SIG-M5 treated with dmso at 0.1 percent for 504 hours (cell line): ENCODE results near the gene DGKB.

Experiments used
- DNase-seq: peaks from one replicate; lab custom pipeline; 2025; ENCODE audit not compliant: unreplicated experiment; lab: John Stamatoyannopoulos, UW

The DGKB gene

GRCh38 chr7:14761510-14762296 lies 140.8 kb downstream of the DGKB start:
- no peak for DNase-seq

DNA sequence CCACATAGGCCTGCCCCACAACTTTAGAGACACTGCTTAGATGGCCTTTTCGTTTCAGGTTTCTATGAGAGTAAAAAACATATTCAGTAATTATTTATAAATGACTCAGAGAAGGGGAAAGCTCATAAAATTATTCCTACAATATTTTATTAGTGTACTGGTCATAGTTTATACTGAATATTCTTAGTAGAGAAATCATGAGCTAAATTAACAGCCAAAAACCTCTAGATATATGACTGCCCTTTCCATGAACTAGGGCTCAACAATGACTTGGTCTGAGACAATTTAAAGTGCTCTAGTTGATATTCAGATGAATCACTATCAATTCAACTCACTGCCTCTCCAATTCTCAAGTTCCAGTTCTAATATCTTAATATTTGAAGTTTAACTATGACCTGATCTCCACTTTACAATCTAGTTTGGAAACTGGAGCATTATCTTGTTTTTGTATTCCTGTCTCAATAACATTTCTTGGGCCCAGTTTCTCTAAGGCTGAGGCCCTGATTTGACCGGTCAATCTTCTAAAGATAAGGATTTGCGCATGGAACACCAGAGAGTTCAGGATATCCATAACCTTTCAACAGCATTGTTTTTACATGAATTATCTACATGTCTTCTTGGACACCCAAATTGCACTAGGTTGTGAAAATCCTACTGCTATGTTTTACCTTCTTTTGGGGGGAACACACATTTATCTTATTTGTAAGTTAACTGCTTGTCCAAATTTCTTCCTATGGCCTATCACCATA lies 141.6 kb downstream of the DGKB start:
- no peak for DNase-seq

DNA sequence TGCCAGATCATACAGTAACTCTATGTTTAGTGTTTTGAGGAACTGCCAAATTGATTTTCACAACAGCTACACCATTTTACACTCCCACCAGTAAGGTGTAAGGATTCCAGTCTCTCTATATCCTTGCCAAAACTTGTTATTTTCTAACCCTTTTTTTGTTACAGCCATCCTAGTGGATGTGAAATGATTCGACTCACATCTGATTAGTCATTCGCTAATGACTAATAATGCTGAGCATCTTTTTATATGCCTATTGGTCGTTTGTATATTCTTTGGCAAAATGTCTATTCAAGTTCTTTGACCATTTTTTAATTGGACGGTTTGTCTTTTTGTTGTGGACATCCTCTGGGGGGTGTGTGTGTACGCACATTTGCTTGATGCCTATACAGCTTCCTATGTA lies 142.8 kb downstream of the DGKB start:
- DNase-seq = no peak

- DNase-seq = no peak
Measured at GRCh38 chr7:14754631-14755030, 147.9 kb downstream of the DGKB start.

DNA sequence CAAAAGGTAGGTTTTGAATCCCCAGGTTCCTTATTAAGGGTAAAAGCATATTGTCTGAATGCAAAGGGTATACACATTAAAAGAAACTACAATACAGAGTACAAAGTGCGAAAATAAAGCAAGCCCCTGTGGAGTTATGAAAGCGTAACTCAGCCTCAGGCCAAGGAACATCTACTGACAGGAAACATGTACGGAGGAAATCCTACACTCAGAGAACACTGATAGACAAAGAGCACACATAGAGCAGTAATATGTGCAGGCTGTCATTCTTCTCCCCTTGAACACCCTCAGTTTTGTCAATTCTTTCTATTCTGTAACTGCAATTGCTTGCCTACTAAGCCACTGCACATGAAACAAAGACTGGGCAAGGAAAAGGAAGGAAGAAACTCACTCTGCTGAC lies 150.2 kb downstream of the DGKB start:
- no peak for DNase-seq

GRCh38 chr7:14751461-14751860 lies 151.1 kb downstream of the DGKB start:
- peak; percentile 75 for DNase-seq

DNA sequence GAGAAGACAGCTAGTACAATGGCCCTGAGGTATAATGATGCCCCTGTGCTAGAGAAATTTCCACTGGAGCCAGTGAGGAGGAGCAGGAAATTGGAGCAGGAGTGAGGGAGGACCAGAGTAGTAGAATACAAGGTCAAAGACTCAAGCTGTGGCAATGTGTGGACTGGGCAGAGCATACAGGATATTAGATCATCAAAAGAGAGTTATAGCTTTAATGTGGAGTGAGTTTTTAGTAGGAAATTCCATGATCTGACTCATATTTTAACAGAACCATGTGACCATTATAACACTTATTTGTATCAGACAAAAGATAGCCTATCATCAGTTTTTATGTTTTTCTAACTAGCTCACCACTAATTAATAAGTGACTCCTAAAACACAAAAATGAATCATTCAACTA lies 154.1 kb downstream of the DGKB start:
- no peak for DNase-seq

DNA sequence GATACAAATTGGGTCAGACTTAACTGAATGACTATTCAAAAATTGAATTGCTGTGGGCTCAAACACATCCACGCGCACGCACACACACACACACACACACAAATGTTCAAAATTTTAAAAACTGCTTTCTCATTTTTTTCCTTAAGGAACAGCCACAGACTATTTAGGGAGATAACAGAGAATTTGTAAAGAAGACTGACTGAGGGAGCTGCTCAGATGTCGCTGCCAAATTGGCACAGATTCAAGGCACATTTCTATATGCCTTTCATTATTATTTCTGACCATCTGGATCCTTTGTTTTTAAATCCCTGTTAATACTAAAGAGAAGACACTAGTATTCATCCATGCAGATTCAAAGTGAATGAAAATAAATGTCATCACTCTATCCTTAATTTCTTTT lies 154.8 kb downstream of the DGKB start:
- no peak for DNase-seq

DNA sequence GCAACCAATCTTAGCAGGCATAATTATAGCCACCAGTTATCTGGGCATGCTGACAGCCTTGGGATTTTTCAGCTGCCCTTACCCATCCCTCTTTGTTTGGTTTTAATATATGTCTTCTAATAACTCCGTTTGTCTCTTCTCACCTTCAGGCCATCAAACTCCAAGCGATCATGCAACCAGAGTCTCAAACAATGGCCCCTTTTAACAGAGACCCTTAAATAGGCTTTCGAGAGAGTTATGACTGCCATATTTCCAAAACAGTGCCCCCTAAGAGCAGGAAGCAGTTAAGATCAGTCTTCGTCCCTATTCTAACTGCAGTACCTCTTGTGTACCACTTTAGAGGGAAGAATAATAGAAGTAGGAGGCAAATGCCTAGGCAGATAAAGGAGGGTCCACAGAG lies 157.5 kb downstream of the DGKB start:
- DNase-seq = no peak

DNA sequence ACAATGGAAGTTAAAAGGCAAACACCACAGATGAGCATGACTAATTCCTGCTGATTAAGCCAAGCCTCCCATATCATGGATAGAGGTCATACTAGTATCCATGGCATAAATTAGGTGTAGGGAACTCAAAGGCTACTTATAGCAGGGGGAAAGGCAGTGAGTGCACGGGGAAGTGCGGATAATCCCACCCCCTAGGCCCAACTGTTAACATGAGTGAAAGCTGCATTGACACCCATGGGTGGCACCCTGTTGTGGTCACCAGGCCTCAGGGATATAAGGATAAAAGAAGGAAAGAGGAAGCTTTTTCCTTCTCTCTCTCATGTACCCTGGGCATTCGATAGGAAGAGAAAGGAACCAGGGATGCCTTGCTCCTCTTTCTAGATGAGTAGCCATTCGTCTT lies 161.9 kb downstream of the DGKB start:
- no peak for DNase-seq

DNA sequence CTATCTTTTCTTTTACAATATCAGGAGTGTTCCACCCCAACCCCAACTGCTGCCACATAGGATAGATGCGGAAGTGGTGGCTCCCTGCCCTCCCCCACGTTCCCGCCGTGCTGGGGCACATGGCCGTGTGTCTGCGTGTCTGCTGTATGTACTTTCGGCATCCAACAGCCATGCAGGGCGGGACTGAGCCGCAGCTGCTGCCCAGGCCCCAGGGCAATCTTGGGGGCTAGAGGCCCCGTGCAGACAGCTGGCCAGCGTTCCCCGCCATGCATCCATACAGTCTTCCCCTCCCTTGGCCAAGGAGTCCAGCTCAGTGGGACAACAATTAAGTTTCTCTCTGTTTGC lies 162.7 kb downstream of the DGKB start:
- DNase-seq = no peak

DNA sequence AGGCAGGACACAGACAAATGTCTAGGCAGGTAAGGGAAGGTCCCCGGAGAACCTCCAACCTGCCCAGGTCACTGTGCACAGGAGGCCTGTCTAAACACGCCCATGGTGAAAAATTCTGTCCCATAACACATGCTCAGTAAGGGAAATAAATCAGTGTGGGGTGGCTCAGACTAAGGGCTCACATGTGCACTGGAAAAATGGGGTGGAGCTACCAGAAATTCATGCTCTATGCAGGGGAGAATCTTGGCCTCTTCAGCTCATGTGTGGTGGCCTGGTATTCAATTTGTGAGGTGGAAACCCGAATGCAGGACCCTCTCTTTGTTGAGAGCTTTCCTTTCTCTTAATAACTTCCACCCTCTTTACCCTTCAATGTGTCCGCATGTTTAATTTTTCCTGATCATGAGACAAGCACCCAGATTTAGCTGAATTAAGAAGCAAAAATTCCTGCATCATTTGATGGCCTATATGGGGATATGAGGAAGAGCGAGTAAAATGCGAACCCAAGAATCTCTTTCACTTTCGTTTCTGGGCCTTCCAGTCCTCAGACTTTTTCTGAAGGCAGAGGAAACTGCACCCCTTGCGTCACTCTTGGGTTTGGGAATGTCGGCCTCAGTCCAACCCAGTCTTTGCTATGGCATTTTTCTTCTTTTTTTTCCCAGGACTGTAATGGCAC lies 163.2 kb downstream of the DGKB start:
- no peak for DNase-seq

DNA sequence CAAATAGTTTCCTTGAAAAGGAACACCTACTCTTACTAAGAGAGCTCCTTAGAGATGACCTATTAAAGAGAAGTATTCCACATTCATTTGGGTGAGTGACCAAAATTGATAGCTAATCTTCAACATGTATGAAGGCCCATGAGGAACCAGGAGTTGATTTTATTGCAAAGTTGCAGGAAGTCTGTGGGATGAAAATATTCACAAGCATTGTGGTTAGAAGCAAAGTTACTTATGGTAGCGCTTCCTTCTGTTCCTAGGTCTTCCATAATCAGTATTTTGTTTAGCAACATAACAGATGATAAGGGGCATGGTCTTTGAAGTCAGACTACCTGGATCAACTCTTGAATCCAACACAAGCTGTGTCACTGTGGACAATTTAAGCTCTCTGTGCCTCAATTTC lies 164.5 kb downstream of the DGKB start:
- DNase-seq = peak; percentile 38

DNA sequence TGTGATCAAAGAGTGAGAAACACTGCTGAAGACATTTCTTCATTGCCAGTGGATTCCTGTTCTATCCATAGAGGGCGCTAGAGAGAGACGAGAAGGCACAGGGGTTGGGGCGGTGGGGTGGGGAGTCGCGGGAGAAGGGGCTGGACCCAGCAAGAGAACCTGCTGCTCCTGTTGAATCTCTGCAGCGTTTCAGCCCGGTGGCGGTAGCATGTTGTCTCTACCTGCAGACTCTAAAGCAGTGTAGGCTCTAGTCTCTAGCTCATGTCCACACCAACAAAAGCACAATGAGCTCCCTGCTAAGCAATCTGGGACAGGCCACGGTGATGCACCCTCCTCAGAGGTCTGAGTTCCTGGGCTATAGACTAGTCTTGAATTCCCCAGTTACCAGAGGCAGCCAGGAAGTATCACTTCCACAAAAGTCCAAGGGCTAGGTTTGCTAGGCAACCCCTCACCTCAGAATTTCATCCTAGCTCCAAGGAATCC lies 167.7 kb downstream of the DGKB start:
- DNase-seq = no peak

DNA sequence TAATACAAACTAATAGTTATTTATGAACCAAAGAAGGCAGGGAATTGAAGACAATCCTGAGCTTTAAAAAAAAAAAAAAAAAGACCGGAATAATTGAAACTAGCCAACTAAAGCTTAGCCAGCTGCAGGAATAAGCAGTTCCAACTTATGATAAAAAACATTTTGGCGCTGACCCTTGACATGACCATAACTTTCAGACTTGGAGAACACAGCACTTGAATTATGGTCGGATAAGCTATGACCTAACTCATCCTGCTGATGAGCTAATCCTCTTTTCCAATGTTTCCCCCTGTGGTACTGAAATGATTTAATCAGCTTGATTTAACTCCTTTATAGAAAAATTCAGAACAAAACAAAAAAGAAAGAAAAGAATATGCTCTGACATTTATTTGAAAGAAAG lies 181.8 kb downstream of the DGKB start:
- no peak for DNase-seq

DNA sequence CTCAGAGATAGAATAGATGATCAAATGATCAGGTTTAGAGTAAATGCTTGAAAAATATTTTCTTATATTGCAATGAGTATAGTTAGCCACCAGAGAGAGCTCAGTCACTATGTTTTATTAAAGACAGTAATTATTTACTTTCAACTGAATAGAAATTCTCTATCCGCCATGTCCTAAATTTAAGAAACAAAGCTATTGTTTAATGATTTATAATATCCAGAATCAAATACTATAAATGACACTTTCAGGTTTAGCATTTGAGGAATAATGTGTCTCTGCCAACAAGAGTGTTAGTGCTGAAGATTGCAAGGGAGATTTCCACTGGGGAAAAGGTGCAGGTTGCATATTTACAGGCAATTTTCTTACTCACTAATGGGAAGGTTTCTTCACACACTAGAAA lies 184.7 kb downstream of the DGKB start:
- peak; percentile 38 for DNase-seq

GRCh38 chr7:14717169-14717568 lies 185.4 kb downstream of the DGKB start:
- no peak for DNase-seq

DNA sequence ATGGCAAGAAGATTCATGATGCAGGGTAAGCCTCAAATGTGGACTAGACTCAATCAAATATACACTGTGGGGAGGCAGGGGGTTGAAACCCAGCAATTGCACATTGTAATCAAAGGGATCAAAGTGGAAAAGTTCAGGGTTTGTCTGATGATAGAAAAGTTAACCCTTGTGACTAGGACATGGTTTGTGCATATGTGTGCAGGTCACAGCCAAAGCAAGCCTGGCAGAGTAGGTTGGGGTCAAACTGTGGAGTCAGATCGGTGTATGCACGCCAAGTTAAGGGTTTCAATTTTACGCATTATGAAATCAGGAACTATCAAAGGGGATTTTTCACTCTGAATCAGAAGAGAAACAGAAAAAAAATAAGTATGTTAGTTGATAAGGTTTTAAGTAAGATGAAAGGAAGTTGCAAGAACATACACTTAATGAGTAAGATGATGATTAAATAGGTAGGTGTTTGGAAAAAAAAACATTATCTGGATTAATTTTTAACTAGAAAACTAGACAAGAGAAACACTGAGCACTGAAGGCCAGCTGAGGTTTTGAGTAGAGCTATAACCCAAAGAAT lies 188.3 kb downstream of the DGKB start:
- DNase-seq = no peak

GRCh38 chr7:14698239-14698638 lies 204.3 kb downstream of the DGKB start:
- DNase-seq = peak; percentile 3

- DNase-seq = no peak
Measured at GRCh38 chr7:14697684-14698083, 204.9 kb downstream of the DGKB start.

GRCh38 chr7:14691597-14692203 lies 210.9 kb downstream of the DGKB start:
- peak; percentile 18 for DNase-seq
